Gastroesophageal sphincter (tissue), 4 donors: ENCODE results near the gene LYRM9. TPM values are rescaled to one million over a fixed set of nuclear protein-coding genes. Genes with fewer than 3 reads are reported as not detected.

Source experiments
- ATAC-seq: fragments of 150-250 bp; one replicate; pipeline ENCODE4 v1.9.1; 2016; ENCODE audit warnings: mild to moderate bottlenecking, moderate library complexity
- H3K27ac ChIP-seq, 4 donors: fragments of 200-600 bp; sonication (generic) in 3 of 4; 1 replicate in 3 of 4; 2 replicates in 1 of 4; pipeline ENCODE4 v1.5.1; 2016 to 2019
- H3K27me3 ChIP-seq: fragments of 200-600 bp; sonication (generic); one replicate; pipeline ENCODE4 v1.5.1; 2019
- H3K36me3 ChIP-seq, 2 donors: fragments of 200-600 bp; sonication (generic); one replicate each; pipeline ENCODE4 v1.5.1; 2019; ENCODE audit warnings: control low read depth in 1 of 2
- H3K4me1 ChIP-seq, 3 donors: fragments of 200-600 bp; sonication (generic); 1 replicate in 2 of 3; 2 replicates in 1 of 3; pipeline ENCODE4 v1.5.1; 2016 to 2019; ENCODE audit warnings: control low read depth in 2 of 3
- H3K4me3 ChIP-seq, 2 donors: fragments of 200-600 bp; sonication (generic); one replicate each; pipeline ENCODE4 v1.5.1; 2019; ENCODE audit warnings: mild to moderate bottlenecking in 1 of 2, moderate library complexity in 1 of 2
- H3K9me3 ChIP-seq, 3 donors: fragments of 200-600 bp; sonication (generic); one replicate each; pipeline ENCODE4 v1.5.1; 2017 to 2019; ENCODE audit warnings: control low read depth in 2 of 3
- EP300 ChIP-seq: sonication (generic); formaldehyde crosslinking; IDR thresholded peaks from one replicate; pipeline ENCODE4 v1.6.1; 2017; ENCODE audit warnings: antibody characterized with exemption, mild to moderate bottlenecking
- POLR2A ChIP-seq, 2 donors: fragments of 450-650 bp; IDR thresholded peaks; one replicate each; pipeline ENCODE4 v1.6.1; 2017; ENCODE audit warnings: antibody characterized with exemption in 2 of 2, mild to moderate bottlenecking in 2 of 2, moderate library complexity in 1 of 2
- POLR2AphosphoS5 ChIP-seq: sonication (generic); formaldehyde crosslinking; IDR thresholded peaks from one replicate; pipeline ENCODE4 v1.6.1; 2017; ENCODE audit warnings: antibody characterized with exemption
- WGBS, 2 donors: methylation state at CpG; one replicate each; pipeline ENCODE4 v1.1.5; 2018; ENCODE audit warnings: low coverage in 1 of 2; 5-methylcytosine and 5-hydroxymethylcytosine counted together
- total RNA-seq, 4 donors: library from RNA; depleted of rRNA; stranded (reverse); fragments of >200 nt; gene quantifications; one replicate each; pipeline ENCODE4 v1.1.0, GENCODE V29; 2016
- TF ChIP-seq, protein P1 (sequence below), 4 experiments: fragments of 200-600 bp in 2 of 4; fragments of 450-650 bp in 2 of 4; sonication (generic) in 1 of 4; IDR thresholded peaks; one replicate each; pipeline ENCODE4 v1.5.1; 2017 to 2019; ENCODE audit warnings: antibody characterized with exemption in 4 of 4, mild to moderate bottlenecking in 2 of 4, moderate library complexity in 2 of 4

The LYRM9 gene
- total RNA-seq, 4 donors from 2014 or later, result 11.1 to 30.3 (median 17.8) TPM

- H3K27ac ChIP-seq, result no peak overlapping the region
Observed at GRCh38 chr17:27907976-27908558, 14.9 kb upstream of the LYRM9 start.

DNA sequence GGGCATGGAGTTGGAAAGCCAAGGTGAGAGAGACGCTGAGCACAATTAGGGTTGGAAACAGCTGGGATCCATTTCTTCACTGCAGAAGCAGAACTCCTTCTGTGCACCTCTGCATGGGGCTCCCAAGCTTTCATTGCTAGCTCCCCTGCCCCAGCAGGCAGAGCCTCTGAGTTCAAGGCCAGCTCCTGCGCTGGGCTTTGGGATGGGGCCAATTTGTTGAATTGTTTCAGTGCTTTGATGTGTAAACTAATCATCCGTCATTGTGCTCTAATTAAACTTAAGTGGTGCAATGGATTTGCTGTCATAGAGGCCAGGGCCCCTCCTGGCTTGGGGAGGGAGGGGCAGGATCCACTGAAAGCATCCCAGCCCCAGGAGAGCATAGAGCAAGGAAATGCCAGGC is 13.5 kb upstream of the LYRM9 start:
- Histone ChIP-seq H3K4me1 (no peaks in the 10 kb centered on the region), H3K36me3 (no peaks in the 10 kb centered on the region), H3K27ac (no peak overlapping the region), H3K4me3 (no peak overlapping the region), H3K9me3 (no peaks in the 10 kb centered on the region), H3K27me3 (peaks cover 14% of the 10 kb centered on the region)
- ATAC-seq, result no peak
- no peak for TF ChIP-seq POLR2AphosphoS5
- no peak for TF ChIP-seq EP300
- TF ChIP-seq POLR2A (IDR thresholded peaks at IDR 0.05), result no peak
- TF ChIP-seq, protein P1, sequence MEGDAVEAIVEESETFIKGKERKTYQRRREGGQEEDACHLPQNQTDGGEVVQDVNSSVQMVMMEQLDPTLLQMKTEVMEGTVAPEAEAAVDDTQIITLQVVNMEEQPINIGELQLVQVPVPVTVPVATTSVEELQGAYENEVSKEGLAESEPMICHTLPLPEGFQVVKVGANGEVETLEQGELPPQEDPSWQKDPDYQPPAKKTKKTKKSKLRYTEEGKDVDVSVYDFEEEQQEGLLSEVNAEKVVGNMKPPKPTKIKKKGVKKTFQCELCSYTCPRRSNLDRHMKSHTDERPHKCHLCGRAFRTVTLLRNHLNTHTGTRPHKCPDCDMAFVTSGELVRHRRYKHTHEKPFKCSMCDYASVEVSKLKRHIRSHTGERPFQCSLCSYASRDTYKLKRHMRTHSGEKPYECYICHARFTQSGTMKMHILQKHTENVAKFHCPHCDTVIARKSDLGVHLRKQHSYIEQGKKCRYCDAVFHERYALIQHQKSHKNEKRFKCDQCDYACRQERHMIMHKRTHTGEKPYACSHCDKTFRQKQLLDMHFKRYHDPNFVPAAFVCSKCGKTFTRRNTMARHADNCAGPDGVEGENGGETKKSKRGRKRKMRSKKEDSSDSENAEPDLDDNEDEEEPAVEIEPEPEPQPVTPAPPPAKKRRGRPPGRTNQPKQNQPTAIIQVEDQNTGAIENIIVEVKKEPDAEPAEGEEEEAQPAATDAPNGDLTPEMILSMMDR (IDR thresholded peaks at IDR 0.05), result no peak
- WGBS, 2 donors, result 29 to 58% methylated on average over 1 to 2 of the region's 3 CpGs

More at GRCh38 chr17:27907976-27908558, 14.9 kb upstream of the LYRM9 start:
- ATAC-seq, result no peak
- no peaks in the 10 kb centered on the region for H3K36me3 ChIP-seq
- no peaks in the 10 kb centered on the region for H3K4me1 ChIP-seq
- no peaks in the 10 kb centered on the region for H3K9me3 ChIP-seq
- no peak overlapping the region for H3K4me3 ChIP-seq
- H3K27me3 ChIP-seq, result peaks cover 4% of the 10 kb centered on the region
- TF ChIP-seq EP300 (no peak), POLR2A (IDR thresholded peaks at IDR 0.05) (no peak), POLR2AphosphoS5 (no peak)
- TF ChIP-seq, protein P1 (IDR thresholded peaks at IDR 0.05), result no peak
- 72 to 79% methylated on average over 3 to 4 of the region's 4 CpGs for WGBS, 2 donors

GRCh38 chr17:27906226-27906580 is 13.0 kb upstream of the LYRM9 start:
- TF ChIP-seq POLR2A (IDR thresholded peaks at IDR 0.05) (no peak), POLR2AphosphoS5 (no peak), EP300 (no peak)
- TF ChIP-seq, protein P1 (IDR thresholded peaks at IDR 0.05), result no peak
- Histone ChIP-seq H3K36me3 (no peaks in the 10 kb centered on the region), H3K27ac (no peak overlapping the region), H3K4me3 (no peak overlapping the region), H3K9me3 (no peaks in the 10 kb centered on the region), H3K27me3 (peaks cover 14% of the 10 kb centered on the region), H3K4me1 (no peaks in the 10 kb centered on the region)
- ATAC-seq, result no peak

GRCh38 chr17:27905447-27906225 is 12.5 kb upstream of the LYRM9 start:
- peaks cover 14% of the 10 kb centered on the region for H3K27me3 ChIP-seq
- H3K4me3 ChIP-seq, result no peak overlapping the region
- H3K36me3 ChIP-seq, result no peaks in the 10 kb centered on the region
- ATAC-seq, result no peak
- TF ChIP-seq, protein P1 (IDR thresholded peaks at IDR 0.05), result no peak
- TF ChIP-seq EP300, result no peak
- no peak for TF ChIP-seq POLR2A (IDR thresholded peaks at IDR 0.05)
- TF ChIP-seq POLR2AphosphoS5, result no peak
- no peaks in the 10 kb centered on the region for H3K4me1 ChIP-seq
- no peak overlapping the region for H3K27ac ChIP-seq
- H3K9me3 ChIP-seq, result no peaks in the 10 kb centered on the region
- 71 to 74% methylated on average over 7 of the region's 9 CpGs for WGBS, 2 donors
